Measurements from ENCODE around the gene SLC16A8.

DNA sequence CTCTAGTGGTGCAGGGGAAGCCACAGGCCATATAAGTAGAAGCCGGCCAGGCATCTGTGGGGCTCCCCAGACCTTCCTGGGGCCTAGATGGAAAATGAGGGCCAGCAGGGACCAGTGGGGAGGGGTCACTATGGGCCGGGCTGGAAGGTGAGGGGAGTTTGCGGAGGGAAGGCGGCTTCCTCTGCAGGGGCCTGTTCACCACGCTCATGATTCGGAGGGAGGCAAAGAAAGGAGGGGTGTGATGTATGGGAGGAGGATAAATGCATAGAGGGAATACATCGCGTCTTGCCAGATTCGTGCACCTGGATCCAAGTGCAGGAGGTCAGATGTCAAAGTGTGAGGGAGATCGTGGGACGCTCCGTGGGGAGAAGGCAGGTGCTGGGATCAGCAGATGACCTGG lies 6.9 kb downstream of the SLC16A8 start:
- TF ChIP-seq, protein P1, sequence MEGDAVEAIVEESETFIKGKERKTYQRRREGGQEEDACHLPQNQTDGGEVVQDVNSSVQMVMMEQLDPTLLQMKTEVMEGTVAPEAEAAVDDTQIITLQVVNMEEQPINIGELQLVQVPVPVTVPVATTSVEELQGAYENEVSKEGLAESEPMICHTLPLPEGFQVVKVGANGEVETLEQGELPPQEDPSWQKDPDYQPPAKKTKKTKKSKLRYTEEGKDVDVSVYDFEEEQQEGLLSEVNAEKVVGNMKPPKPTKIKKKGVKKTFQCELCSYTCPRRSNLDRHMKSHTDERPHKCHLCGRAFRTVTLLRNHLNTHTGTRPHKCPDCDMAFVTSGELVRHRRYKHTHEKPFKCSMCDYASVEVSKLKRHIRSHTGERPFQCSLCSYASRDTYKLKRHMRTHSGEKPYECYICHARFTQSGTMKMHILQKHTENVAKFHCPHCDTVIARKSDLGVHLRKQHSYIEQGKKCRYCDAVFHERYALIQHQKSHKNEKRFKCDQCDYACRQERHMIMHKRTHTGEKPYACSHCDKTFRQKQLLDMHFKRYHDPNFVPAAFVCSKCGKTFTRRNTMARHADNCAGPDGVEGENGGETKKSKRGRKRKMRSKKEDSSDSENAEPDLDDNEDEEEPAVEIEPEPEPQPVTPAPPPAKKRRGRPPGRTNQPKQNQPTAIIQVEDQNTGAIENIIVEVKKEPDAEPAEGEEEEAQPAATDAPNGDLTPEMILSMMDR (IDR thresholded peaks at IDR 0.05), result no peak
- TF ChIP-seq POLR2A (IDR thresholded peaks at IDR 0.05), result no peak

Measured in adrenal gland (tissue), 5 donors.